DOHH2 (cell line): Measurements from ENCODE around the gene LUZP1.

Experiments used
- CTCF ChIP-seq: fragments of 200-600 bp; sonication (generic); IDR thresholded peaks from one replicate; pipeline ENCODE4 v1.5.1; 2014; ENCODE audit warnings: antibody characterized with exemption, mild to moderate bottlenecking, low read depth, low read length; ENCODE audit not compliant: poor library complexity, severe bottlenecking
- EZH2phosphoT487 ChIP-seq: fragments of 200-600 bp; sonication (generic); IDR thresholded peaks from 2 replicates; pipeline ENCODE4 v1.6.1; 2017; ENCODE audit warnings: borderline replicate concordance, mild to moderate bottlenecking, antibody characterized with exemption, low read length, moderate library complexity, mixed read lengths

DNA sequence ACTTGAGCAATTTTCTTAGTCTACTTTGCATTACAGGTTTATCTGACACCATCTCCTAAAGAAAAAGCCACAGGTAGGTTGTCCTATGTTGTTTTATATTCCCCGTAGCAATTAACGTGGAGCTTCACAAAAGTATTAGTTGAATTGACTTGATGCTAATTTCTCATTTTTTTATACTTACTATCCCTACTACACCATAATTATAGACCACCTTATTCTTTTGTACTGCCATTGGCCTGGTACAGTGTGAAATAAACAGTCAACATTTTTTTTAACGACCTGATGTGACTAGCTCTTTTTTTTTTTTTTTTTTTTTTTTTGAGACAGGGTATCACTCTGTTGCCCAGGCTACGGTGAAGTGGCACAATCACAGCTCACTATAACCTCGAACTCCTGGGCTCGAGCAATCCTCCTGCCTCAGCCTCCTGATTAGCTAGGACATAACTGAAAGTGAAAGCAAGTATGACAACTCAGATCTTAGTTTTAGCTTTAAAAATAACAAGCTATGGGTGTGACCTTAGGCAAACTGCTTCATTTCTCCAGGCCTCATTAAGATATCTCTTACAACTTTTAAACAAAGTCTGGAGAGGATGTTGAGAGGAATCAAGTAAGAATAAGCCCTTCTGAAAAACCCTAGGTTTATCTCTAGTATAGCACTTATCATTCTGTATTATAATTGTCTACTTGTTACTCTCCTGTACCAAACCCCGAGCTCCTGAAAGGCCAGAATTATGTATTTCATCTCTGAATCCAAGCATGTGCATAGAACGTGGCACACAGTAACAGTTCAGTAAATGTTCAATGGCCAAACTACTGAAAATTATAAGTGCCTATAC, 49.5 kb downstream of the LUZP1 start:
- no peak for TF ChIP-seq CTCF
- TF ChIP-seq EZH2phosphoT487: no peak
